GM12878 (cell line): ENCODE data around the gene STAT4. TPM values are rescaled to one million over a fixed set of nuclear protein-coding genes. Genes with fewer than 3 reads are reported as not detected.

ENCODE experiments used
- ATAC-seq: fragments of 200-7000 bp; cut with Tn5 transposase; 3 replicates; pipeline ENCODE4 v1.9.1; 2020; ENCODE audit warnings: mild to moderate bottlenecking, moderate library complexity
- BruUV-seq: library from RNA; stranded (reverse); fragments of 400-500 nt; replicated peaks from 2 replicates; lab custom pipeline; 2021; lab: Mats Ljungman, UMichigan
- CTCF ChIA-PET: fragments of 300-600 bp; sonication (Branson Sonifier 250); formaldehyde crosslinking; extraction: SDS; loops from one replicate; lab custom pipeline; 2021; ENCODE audit warnings: inconsistent platforms; lab: Yijun Ruan, JAX
- POLR2A ChIA-PET: fragments of 350-600 bp; formaldehyde crosslinking; extraction: SDS; loops from one replicate; lab custom pipeline; 2021; ENCODE audit warnings: inconsistent platforms; lab: Charles Lee
- RAD21 ChIA-PET: fragments of 300-600 bp; sonication (Branson Sonifier 250); formaldehyde crosslinking; loops from one replicate; lab custom pipeline; 2023; ENCODE audit warnings: antibody characterized with exemption; ENCODE audit not compliant: unreplicated experiment; lab: Charles Lee
- SMC1A ChIA-PET: fragments of 300-600 bp; sonication (Branson Sonifier 250); formaldehyde crosslinking; loops from one replicate; lab custom pipeline; 2023; ENCODE audit not compliant: unreplicated experiment, uncharacterized antibody; lab: Charles Lee
- DNase-seq: peaks from one replicate; pipeline ENCODE4 v3.0.0-alpha.2; 2011; ENCODE audit warnings: low read depth, low spot score
- FAIRE-seq: peaks from 3 replicates; lab custom pipeline; 2011; peaks lifted over from hg19 to GRCh38; lab: Jason Lieb, UNC
- H2AFZ ChIP-seq: 2 replicates; pipeline ENCODE4 v1.6.0; 2011; ENCODE audit warnings: low read depth, low read length, control low read depth; ENCODE audit not compliant: control insufficient read depth
- H3K27ac ChIP-seq: 2 replicates; pipeline ENCODE4 v1.5.1; 2011; ENCODE audit warnings: control low read depth; ENCODE audit not compliant: control insufficient read depth, insufficient read depth
- H3K27me3 ChIP-seq, 2 experiments: replicated peaks in 1 of 2; 2 replicates each; pipeline versions ENCODE4 v1.6.0 to v1.6.1; 2011; ENCODE audit warnings: low read length in 1 of 2; ENCODE audit not compliant: control insufficient read depth in 2 of 2, insufficient read depth in 2 of 2
- H3K36me3 ChIP-seq, 2 experiments: 2 replicates each; pipeline ENCODE4 v1.5.1; 2011; ENCODE audit warnings: low read length in 1 of 2; ENCODE audit not compliant: control insufficient read depth in 2 of 2, insufficient read depth in 2 of 2
- H3K4me1 ChIP-seq: 2 replicates; pipeline ENCODE4 v1.6.1; 2011; ENCODE audit warnings: mild to moderate bottlenecking, low read length, moderate library complexity, mixed read lengths; ENCODE audit not compliant: control insufficient read depth, insufficient read depth
- H3K4me2 ChIP-seq: 2 replicates; pipeline ENCODE4 v1.6.0; 2011; ENCODE audit warnings: control low read depth; ENCODE audit not compliant: control insufficient read depth, insufficient read depth
- H3K4me3 ChIP-seq: fragments of 200-600 bp; sonication (generic); 2 replicates; pipeline ENCODE4 v1.5.1; 2016
- H3K79me2 ChIP-seq: 2 replicates; pipeline ENCODE4 v1.6.0; 2011; ENCODE audit warnings: low read length; ENCODE audit not compliant: control insufficient read depth, insufficient read depth
- H3K9ac ChIP-seq: 2 replicates; pipeline ENCODE4 v1.8.0; 2011; ENCODE audit warnings: low read length, control low read depth, mixed read lengths; ENCODE audit not compliant: control insufficient read depth, insufficient read depth
- H3K9me3 ChIP-seq: replicated peaks from 3 replicates; pipeline ENCODE4 v1.5.1; 2011; ENCODE audit warnings: mild to moderate bottlenecking, low read length; ENCODE audit not compliant: control insufficient read depth, insufficient read depth
- H4K20me1 ChIP-seq: 2 replicates; pipeline ENCODE4 v1.6.0; 2011; ENCODE audit not compliant: control insufficient read depth, insufficient read depth
- BACH1 ChIP-seq: fragments of 450-650 bp; IDR thresholded peaks from 2 replicates; pipeline ENCODE4 v1.6.1; 2017; ENCODE audit warnings: mild to moderate bottlenecking, borderline replicate concordance
- POLR2AphosphoS2 ChIP-seq: IDR thresholded peaks from 2 replicates; pipeline ENCODE4 v1.6.1; 2011; ENCODE audit warnings: low read depth, mild to moderate bottlenecking, low read length, improper control_type of control experiment, moderate library complexity
- POLR2AphosphoS5 ChIP-seq: IDR thresholded peaks from 2 replicates; pipeline ENCODE4 v1.6.1; 2011; ENCODE audit warnings: mild to moderate bottlenecking, low read length, inconsistent platforms
- ZBTB11 ChIP-seq: fragments of 450-650 bp; formaldehyde crosslinking; IDR thresholded peaks from 2 replicates; pipeline ENCODE4 v1.5.0; 2022; ENCODE audit warnings: mild to moderate bottlenecking, missing genetic modification characterization
- in situ Hi-C: fragments of 300-500 bp; cut with MboI; formaldehyde crosslinking; loops from 9 replicates; pipeline ENCODE4 v1.14.3; 2018; ENCODE audit warnings: mixed read lengths
- intact Hi-C: fragments of 100-400 bp; cut with micrococcal nuclease; formaldehyde crosslinking; loops from one replicate; pipeline ENCODE4 v1.14.2; 2022; ENCODE audit not compliant: unreplicated experiment
- polyA plus RNA-seq, 11 experiments: library from polyadenylated mRNA; depleted of rRNA in 4 of 11; unstranded in 6 of 11; stranded (reverse) in 5 of 11; fragments of >200 nt; fragmentation: Nextera tagmentation in 4 of 11; fragmentation: Illumina TruSeq in 1 of 11; extraction: Ambion mirVana in 4 of 11; extraction: Trizol in 1 of 11; gene quantifications; 1 replicate in 1 of 11; 2 replicates in 10 of 11; pipeline versions ENCODE4 v1.2.1 to v1.2.3, GENCODE V29; 2011 to 2016; ENCODE audit warnings: inconsistent platforms in 2 of 11, missing spikeins in 2 of 11, low read depth in 1 of 11
- total RNA-seq, 4 experiments: library from RNA; depleted of rRNA in 3 of 4; stranded (reverse); fragments of >200 nt in 3 of 4; fragmentation: Illumina TruSeq in 1 of 4; extraction: Trizol in 1 of 4; gene quantifications; 2 replicates each; pipeline versions ENCODE4 v1.2.1 to v1.2.3, GENCODE V29; 2013 to 2021

STAT4 gene
- total and polyA plus RNA-seq, 10 of the 15 experiments (the other 5 are each of a cell fraction or from before 2014, with no cell fraction given) = 3.1 to 9.3 (median 7.1) TPM

- no peak for TF ChIP-seq ZBTB11 (CRISPR knock-in tag)
- peak; percentile 79 for TF ChIP-seq POLR2AphosphoS5
- TF ChIP-seq BACH1 = no peak
- TF ChIP-seq POLR2AphosphoS2 = 0 out of 2 replicates have a peak, but pooled peaks have one; percentile 31
- peaks cover 90% of the 10 kb centered on the region for H3K79me2 ChIP-seq
- H2AFZ ChIP-seq = no peak overlapping the region
- ATAC-seq (no peak), DNase-seq (no peak), FAIRE-seq (no peak)
- ChIA-PET POLR2A (interaction anchor here (0.8 kb wide), 1 partner anchor 24 kb away, joined by 3 read pairs; no protein-coding TSS in a partner anchor), SMC1A (interaction anchor here (1.1 to 2.0 kb wide), 6 partner anchors 11 to 61 kb away, joined by 4 to 7 read pairs (median 4); no protein-coding TSS in a partner anchor), RAD21 (no interaction called here), CTCF (interaction anchor here (0.5 to 1.5 kb wide), 5 partner anchors 11 to 765 kb away, joined by 3 to 4 read pairs (median 3); no protein-coding TSS in a partner anchor)
- H3K9me3 ChIP-seq = peaks cover 24% of the 10 kb centered on the region; the same call in 2 of the 3 replicates
- no peak overlapping the region for H3K4me2 ChIP-seq
- BruUV-seq = no TSS peak
- no peaks in the 10 kb centered on the region for H3K27me3 ChIP-seq
- H3K36me3 ChIP-seq = peaks cover 22 to 71% of the 10 kb centered on the region in 2 experiments
- H3K4me1 ChIP-seq = peaks cover 5% of the 10 kb centered on the region
- H3K9ac ChIP-seq = no peak overlapping the region
- peaks cover 22% of the 10 kb centered on the region for H4K20me1 ChIP-seq
- no peak overlapping the region for H3K4me3 ChIP-seq
- in situ Hi-C loops = no loop called here
- intact Hi-C loops = no loop called here
- no peak overlapping the region for H3K27ac ChIP-seq
These were observed 142.5 kb downstream of the STAT4 start for GRCh38 chr2:191008286-191008685.
